GM19328 (cell line): ENCODE data around the gene ACOT4.
"Not testable (repeated sequence)": the region's sequence is repeated elsewhere in the genome, so short reads cannot be mapped to it uniquely, and the experiment has no call there.

Experiments used
- ATAC-seq: cut with Tn5 transposase; IDR thresholded peaks from one replicate; pipeline ENCODE4 v1.9.1; 2021; ENCODE audit warnings: mild to moderate bottlenecking, moderate library complexity; ENCODE audit not compliant: unreplicated experiment

The ACOT4 gene

GRCh38 chr14:73576391-73576790 is 15.3 kb upstream of the ACOT4 start:
- no peak for ATAC-seq

- ATAC-seq = not testable (repeated sequence)
Observed at GRCh38 chr14:73577214-73577613, 14.5 kb upstream of the ACOT4 start.

GRCh38 chr14:73582102-73582979 is 9.3 kb upstream of the ACOT4 start:
- ATAC-seq = not testable (repeated sequence)

GRCh38 chr14:73588695-73589094 is 3.0 kb upstream of the ACOT4 start:
- ATAC-seq = no peak

- no peak for ATAC-seq
Observed at GRCh38 chr14:73589116-73589515, 2.6 kb upstream of the ACOT4 start.

- not testable (repeated sequence) for ATAC-seq
Observed at GRCh38 chr14:73590673-73591004, 1.0 kb upstream of the ACOT4 start.

- no peak for ATAC-seq
Observed at GRCh38 chr14:73594491-73594890, 2.8 kb downstream of the ACOT4 start.

- ATAC-seq = no peak
Observed at GRCh38 chr14:73599499-73599898, 7.8 kb downstream of the ACOT4 start.

GRCh38 chr14:73602994-73603393 is 11.3 kb downstream of the ACOT4 start:
- no peak for ATAC-seq

GRCh38 chr14:73606271-73606670 is 14.6 kb downstream of the ACOT4 start:
- ATAC-seq = no peak

GRCh38 chr14:73607241-73607640 is 15.6 kb downstream of the ACOT4 start:
- ATAC-seq = no peak

GRCh38 chr14:73610687-73611086 is 19.0 kb downstream of the ACOT4 start:
- ATAC-seq = no peak

GRCh38 chr14:73612339-73613045 is 20.8 kb downstream of the ACOT4 start, which contains the start of gene ACOT6:
ACOT6 (plus strand) TSS chr14:73612517; CDS start chr14:73612572, 55 bp downstream.
- ATAC-seq = peak; percentile 77

- ATAC-seq = no peak
Observed at GRCh38 chr14:73613046-73613383, 21.3 kb downstream of the ACOT4 start.

GRCh38 chr14:73613419-73613963 is 21.8 kb downstream of the ACOT4 start:
- ATAC-seq = no peak

GRCh38 chr14:73616831-73617230 is 25.2 kb downstream of the ACOT4 start:
- no peak for ATAC-seq

GRCh38 chr14:73619524-73619923 is 27.9 kb downstream of the ACOT4 start:
- no peak for ATAC-seq

- no peak for ATAC-seq
Observed at GRCh38 chr14:73620268-73620667, 28.6 kb downstream of the ACOT4 start.

- ATAC-seq = no peak
Observed at GRCh38 chr14:73623504-73624054, 31.9 kb downstream of the ACOT4 start.

GRCh38 chr14:73625706-73626105 is 34.0 kb downstream of the ACOT4 start:
- ATAC-seq = no peak

GRCh38 chr14:73627151-73627558 is 35.5 kb downstream of the ACOT4 start:
- no peak for ATAC-seq
